GM19238 (cell line): ENCODE results near the gene ACKR4.
A peak's percentile ranks its signal among the peaks of the same experiment; 100 is the strongest.
"Not testable (repeated sequence)": the region's sequence is repeated elsewhere in the genome, so short reads cannot be mapped to it uniquely, and the experiment has no call there.

Source experiments
- DNase-seq: peaks from one replicate; pipeline ENCODE4 v3.0.0; 2011; ENCODE audit warnings: low spot score; ENCODE audit not compliant: insufficient read length

The ACKR4 gene

GRCh38 chr3:132596816-132597433, at the start of gene ACKR4:
TSS of gene ACKR4 (plus strand) at chr3:132597270. CDS start at chr3:132600398, 3,128 bp downstream.
- DNase-seq, result no peak

DNA sequence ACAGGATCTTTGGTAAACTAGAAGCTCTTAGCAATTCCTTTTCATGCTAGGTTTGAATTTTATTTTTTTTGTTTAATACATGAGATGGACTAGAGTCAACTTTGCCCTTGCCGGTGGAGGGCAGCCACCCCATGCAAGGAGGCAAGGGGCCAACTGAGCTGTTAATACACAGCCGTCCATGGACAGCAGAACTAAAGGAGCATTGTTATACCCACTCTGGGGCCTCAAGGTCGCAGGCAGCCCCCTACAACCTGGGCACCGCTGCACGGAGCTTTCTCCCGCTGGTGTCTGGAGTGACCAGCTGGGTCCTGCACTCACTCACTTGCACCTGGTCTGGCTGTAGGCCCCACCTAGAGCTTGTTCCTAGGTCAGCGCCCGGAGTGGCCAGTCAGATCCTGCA, 47.9 kb upstream of the ACKR4 start:
- no peak for DNase-seq

DNA sequence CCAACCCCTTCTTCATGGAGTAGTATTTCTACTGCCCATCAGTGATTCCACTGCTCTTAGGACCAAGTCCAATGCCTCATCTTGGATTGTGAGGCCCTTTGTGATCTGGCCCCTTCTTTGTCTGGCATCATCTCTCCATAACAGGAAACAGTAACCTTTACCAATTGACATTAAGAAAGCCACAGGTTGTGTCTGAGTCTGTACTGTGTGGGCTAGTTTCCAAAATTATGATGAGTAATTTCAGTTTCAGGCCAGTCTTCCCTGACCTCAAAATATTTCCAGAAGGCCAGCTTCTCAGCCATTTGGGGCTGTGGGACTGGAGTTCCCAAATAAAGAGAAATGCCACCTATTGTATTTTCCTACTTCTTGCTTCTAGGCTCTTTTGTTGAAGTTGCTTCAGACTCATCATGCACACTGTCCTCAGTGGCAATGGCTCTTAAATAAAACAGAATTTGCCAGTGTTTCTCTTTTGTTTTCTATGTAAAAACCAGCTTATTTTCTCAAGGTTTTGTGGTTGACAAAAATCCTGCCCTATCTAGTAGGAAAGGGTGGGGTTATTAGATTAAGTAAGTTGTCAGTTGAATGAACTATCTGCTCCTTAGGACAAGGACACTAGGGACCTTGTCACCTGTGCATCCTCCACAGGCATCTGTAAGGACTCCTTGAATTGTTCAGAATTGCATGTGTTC, 47.0 kb upstream of the ACKR4 start:
- peak; percentile 10 for DNase-seq

GRCh38 chr3:132550579-132551305, 46.3 kb upstream of the ACKR4 start:
- no peak for DNase-seq

DNA sequence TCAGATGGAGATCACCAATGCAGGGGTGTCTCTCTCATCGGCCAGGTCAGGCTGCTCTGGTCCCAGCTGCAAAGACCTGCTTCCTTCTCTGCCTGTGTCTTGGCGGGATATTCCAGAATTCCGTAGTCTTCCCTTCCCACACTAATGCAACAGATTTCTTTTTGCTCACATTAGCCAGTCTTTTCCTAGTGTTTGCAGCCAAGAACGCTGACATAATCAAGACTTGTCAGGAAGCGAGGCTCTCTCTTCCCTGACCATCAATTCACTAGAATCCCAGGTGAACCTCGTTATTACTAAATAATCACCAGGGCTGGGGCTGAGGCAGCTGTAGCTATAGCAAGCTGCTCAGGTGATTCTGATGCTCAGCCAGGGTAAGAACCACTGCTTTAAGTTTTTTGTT, 43.2 kb upstream of the ACKR4 start:
- DNase-seq, result no peak

DNA sequence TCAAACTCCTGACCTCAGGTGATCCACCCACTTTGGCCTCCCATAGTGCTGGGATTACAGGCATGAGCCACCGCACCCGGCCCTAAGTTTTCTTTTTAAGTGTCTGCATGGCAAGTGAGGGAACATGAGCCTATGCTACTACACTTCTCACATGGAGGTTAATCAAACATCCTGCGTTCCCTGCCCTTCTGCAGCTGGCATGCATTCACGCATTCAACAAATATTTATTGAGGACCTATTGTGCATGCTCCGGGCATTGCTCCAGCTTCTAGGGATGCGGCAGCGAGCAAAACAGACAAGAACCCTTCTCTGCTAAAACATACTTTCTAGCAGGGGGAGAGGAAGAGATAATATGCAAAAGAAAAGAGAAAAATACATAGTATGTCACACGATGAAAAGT, 42.6 kb upstream of the ACKR4 start:
- no peak for DNase-seq

- DNase-seq, result no peak
Measured at GRCh38 chr3:132555306-132556035, 41.6 kb upstream of the ACKR4 start.

DNA sequence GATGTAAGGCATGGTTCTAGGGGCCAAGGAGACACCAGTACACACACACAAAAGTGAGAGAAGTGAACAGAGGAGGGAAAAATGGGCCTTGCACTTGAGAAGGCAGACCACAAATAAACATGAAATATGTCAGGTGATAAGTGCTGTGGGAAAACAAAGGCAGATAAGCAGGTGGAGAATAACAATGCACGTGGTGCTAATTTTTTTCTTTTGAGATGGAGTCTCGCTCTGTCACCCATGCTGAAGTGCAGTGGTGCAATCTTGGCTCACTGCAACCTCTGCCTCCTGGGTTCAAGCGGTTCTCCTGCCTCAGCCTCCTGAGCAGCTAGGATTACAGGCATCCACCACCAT, 41.1 kb upstream of the ACKR4 start:
- not testable (repeated sequence) for DNase-seq

GRCh38 chr3:132556508-132557159, 40.4 kb upstream of the ACKR4 start:
- DNase-seq, result no peak

DNA sequence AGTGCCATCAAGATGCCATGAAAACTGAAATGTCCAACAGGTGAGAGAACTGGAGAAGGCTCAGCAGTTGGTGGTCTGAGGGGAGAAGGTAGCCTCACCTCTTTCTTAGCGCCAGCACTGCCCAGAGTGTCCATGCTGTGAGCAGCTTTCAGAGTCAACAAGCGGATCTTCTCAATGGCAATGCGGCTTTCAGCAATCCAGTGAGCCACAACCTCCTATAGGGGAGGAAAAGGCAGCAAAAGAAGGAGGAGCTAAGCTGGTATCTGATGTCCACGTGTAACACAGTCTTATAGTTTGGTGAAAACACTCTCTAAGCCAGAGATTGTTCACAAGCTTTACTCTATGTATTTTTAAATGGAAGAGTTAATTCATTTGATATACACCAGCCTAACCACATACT, 36.1 kb upstream of the ACKR4 start:
- DNase-seq, result no peak

DNA sequence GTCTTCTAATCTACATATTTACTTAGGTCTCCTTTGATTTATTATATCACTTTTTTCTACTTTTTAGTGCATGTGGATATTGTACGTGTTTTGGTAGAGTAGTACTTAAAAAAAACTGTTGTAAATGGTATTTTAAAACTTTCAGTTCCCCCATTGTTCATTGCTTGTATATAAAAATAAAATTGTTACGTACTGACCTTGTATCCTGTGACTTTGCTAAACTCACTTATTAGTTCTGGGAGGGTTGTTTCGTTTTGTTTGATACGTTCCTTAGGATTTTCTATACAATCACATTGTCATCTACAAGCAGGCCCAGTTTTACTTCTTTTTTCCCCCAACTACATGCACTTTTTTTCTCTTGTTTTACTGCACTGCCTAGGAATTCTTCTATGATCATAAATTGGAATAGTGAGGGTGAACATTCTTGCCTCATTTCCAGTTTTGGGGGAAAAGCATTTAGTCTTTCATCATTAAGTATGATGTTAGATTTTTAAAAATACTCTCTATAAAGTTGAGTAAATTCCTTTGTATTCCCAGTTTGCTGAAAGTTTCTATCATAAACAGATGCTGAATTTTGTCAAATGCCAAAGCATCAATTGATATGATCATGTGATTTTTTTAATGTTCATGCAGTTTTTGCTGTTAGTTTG, 33.5 kb upstream of the ACKR4 start:
- DNase-seq, result no peak

- no peak for DNase-seq
Measured at GRCh38 chr3:132564070-132564465, 33.0 kb upstream of the ACKR4 start.

GRCh38 chr3:132568422-132568821, 28.6 kb upstream of the ACKR4 start:
- DNase-seq, result no peak

DNA sequence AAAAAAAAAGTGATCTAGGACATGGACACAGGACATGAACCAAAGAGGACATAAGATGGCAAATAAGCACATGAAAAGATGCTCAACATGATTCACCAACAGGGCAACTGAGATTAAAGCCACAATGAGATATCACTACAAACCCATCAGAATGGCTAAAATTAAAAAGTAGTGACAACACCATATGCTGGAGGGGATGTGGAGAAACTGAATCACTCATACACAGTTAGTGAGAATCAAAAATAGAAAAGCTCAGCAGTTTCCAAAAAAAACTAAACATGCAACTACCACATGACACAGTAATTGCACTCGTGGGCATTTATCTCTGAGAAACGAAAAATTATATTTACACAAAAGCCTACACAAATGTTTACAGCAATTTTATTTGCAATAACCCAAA, 27.9 kb upstream of the ACKR4 start:
- DNase-seq, result no peak

DNA sequence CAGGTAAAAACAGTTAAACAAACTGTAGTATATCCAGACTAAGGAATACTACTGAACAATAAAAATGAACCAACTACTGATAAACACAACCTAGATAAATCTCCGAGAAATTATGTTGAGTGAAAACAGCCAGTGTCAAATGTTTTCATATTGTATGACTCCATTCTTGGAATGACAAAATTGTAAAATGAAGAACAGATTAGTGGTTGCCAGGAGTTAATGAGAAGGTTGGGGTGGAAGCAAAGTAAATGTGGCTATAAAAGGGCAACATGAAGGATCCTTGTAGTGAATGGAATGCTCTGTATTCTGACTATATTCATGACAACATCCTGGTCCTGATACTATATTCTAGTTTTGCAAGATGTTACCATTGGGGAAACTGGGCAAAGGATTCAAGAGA, 27.5 kb upstream of the ACKR4 start:
- no peak for DNase-seq

DNA sequence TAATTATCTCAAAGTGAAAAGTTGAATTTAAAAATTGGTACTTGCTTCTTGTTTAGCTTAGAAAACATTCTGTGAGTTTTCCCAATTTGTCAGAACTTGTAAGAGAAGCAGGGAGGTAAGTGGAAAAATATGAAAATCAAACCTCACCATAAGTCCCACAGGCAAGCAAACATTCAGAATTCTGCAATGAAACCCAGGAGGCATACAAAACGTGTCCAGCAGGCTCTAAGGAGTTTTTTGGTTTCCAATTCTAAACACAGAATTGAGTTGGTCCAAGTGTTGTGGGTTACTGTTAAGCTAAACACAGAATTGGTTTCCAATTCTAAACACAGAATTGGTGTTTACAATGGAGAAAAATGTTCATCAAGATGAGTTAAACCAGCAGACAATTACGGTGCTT, 27.1 kb upstream of the ACKR4 start:
- DNase-seq, result no peak

- DNase-seq, result no peak
Measured at GRCh38 chr3:132573797-132574211, 23.3 kb upstream of the ACKR4 start.

DNA sequence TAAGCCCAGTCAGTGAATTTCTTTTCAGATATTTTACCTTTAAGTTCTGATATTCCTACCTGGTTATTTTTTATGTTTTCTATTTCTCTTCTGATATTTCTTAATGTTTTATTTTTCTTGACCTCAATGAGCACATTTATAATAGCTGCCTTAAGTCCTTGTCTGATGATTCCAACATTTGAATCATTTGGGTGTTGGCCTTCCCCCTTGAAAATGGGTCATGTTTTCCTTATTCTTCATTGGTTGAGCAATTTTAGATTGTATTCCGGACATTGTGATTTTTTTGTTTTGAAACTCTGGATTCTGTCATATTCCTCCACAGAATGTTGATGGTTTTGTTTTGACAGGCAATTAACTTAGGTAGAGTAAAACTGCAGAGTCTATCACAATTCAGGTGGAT, 9.7 kb upstream of the ACKR4 start:
- no peak for DNase-seq

DNA sequence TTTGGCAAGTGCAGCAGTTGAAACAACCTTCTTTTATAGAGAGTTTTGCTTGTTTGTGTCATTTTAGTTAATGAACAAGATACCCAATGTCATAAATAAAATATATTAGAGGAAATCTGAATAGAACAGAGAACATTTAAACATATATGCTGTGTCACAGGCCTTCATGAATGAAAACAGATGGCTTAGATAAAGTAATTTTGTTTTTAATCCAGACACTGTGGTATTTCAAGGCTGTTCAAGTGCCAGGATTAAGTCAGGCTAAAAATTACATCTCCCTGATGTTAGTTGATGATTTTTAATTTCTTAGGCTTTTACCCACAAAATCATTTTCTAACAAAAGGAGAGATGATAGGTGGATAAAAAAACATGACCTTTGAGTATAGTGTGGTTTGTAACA, 4.9 kb upstream of the ACKR4 start:
- no peak for DNase-seq

- no peak for DNase-seq
Measured at GRCh38 chr3:132593241-132593946, 3.7 kb upstream of the ACKR4 start.
